ENCODE measurements around the gene CDH4.
"Not testable (repeated sequence)": the region's sequence is repeated elsewhere in the genome, so short reads cannot be mapped to it uniquely, and the experiment has no call there.

CDH4 gene

DNA sequence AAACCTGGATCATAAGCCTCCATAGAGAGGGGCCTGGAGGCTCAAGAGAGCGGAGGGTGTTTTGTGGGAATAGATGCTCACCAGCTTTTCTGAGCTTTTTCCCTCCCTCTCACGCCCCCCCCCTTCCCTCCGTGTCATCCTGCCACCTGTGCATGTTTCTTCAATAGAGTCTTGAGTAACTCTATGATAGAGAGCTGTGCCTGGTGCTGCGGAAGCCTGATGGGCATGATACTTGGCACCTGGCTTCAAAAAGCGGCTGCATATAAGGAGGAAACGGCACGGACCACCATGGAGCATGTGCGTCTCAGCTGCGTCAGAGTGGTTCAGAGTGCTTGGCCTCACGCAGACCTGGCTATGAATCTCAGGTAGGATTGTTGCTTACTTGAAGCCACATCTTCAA is 198.9 kb downstream of the CDH4 start:
- no peak overlapping the region for H3K4me3 ChIP-seq (replicated peaks in 1 of 2; ENCODE audit: low read depth in 2 of 2, low read length in 2 of 2)
- no peak for DNase-seq (ENCODE audit: low read depth in 2 of 2)
- TF ChIP-seq, protein P1, sequence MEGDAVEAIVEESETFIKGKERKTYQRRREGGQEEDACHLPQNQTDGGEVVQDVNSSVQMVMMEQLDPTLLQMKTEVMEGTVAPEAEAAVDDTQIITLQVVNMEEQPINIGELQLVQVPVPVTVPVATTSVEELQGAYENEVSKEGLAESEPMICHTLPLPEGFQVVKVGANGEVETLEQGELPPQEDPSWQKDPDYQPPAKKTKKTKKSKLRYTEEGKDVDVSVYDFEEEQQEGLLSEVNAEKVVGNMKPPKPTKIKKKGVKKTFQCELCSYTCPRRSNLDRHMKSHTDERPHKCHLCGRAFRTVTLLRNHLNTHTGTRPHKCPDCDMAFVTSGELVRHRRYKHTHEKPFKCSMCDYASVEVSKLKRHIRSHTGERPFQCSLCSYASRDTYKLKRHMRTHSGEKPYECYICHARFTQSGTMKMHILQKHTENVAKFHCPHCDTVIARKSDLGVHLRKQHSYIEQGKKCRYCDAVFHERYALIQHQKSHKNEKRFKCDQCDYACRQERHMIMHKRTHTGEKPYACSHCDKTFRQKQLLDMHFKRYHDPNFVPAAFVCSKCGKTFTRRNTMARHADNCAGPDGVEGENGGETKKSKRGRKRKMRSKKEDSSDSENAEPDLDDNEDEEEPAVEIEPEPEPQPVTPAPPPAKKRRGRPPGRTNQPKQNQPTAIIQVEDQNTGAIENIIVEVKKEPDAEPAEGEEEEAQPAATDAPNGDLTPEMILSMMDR (IDR thresholded peaks at IDR 0.05; ENCODE audit: low read depth, low read length) = no peak

DNA sequence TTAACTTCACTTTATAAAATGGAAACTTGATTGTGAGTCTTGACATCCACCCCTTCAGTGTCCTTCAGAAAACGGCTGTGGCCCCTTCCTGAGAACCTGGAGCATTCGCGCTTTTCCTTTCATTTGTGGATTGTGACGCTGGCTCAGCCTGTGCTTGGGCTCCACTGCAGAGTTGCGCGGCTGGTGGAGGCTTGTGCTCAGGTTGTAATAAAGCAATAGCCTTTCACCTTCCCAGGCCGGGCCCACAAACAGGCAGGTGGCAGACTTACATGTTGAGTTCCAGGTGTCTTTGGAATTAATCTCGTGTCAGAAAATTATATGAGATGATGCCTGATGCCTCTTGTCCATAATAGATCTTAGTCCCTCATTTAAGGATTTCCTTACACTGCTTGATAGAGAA is 199.9 kb downstream of the CDH4 start:
- TF ChIP-seq, protein P1 (IDR thresholded peaks at IDR 0.05; ENCODE audit: low read depth, low read length) = no peak
- H3K4me3 ChIP-seq (replicated peaks in 1 of 2; ENCODE audit: low read depth in 2 of 2, low read length in 2 of 2) = no peak overlapping the region
- DNase-seq (ENCODE audit: low read depth in 2 of 2) = no peak

DNA sequence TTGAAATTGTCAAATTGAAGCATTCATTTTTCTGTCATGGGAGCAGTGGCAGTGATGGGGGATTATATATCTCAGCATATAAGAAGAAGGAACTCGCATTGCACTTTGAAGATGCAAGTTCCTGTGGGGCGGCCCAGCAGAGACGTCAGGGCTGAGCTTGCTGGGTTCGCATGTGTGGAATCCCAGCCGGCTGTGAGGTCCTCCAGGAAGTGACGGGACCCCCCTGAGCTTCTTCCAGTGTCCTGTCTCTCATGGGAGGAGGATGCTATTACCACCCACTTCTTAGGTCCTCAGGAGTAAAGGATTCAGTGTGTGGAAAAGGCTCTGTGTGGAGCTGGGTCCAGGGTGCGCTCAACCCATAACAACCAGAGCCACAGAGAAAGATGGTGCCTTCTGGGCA is 201.2 kb downstream of the CDH4 start:
- no peak overlapping the region for H3K4me3 ChIP-seq (replicated peaks in 1 of 2; ENCODE audit: low read depth in 2 of 2, low read length in 2 of 2)
- no peak for DNase-seq (ENCODE audit: low read depth in 2 of 2)
- TF ChIP-seq, protein P1 (IDR thresholded peaks at IDR 0.05; ENCODE audit: low read depth, low read length) = no peak

DNA sequence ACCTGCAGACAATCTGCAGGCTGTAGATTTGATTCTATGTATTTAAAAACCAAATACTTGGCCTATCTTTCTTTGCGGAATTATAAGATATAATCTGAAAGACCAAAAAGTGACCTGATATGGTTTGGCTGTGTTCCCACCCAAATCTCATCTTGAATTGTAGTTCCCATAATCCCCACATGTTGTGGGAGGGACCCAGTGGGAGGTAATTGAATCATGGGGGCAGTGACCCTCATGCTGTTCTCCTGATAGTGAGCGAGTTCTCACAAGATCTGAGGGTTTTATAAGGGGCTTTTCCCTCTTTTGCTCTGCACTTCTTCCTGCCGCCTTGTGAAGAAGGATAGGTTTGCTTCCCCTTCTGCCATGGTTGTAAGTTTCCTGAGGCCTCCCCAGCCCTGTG is 201.6 kb downstream of the CDH4 start:
- H3K4me3 ChIP-seq (replicated peaks in 1 of 2; ENCODE audit: low read depth in 2 of 2, low read length in 2 of 2); DNase-seq (ENCODE audit: low read depth in 2 of 2): not testable (repeated sequence)

DNA sequence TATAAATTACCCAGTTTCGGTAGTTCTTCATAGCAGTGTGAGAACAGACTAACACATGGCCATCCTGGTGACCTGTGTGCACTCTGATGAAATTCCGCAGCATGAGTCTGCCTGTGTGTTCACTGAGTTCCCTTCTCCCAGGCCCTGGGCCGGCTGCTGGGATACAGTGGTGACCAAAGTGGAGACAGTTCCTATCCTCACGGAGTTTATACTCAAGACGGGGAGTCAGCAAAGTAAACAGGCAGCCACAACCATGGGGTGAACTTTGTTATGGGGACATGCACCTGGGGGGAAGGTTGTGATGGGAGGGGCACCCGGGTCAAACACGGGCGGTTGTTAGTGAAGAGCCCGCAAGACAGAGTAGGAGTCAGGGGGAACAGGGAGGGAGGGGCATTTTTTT is 202.0 kb downstream of the CDH4 start:
- no peak overlapping the region for H3K4me3 ChIP-seq (replicated peaks in 1 of 2; ENCODE audit: low read depth in 2 of 2, low read length in 2 of 2)
- no peak for DNase-seq (ENCODE audit: low read depth in 2 of 2)
- TF ChIP-seq, protein P1 (IDR thresholded peaks at IDR 0.05; ENCODE audit: low read depth, low read length) = no peak

DNA sequence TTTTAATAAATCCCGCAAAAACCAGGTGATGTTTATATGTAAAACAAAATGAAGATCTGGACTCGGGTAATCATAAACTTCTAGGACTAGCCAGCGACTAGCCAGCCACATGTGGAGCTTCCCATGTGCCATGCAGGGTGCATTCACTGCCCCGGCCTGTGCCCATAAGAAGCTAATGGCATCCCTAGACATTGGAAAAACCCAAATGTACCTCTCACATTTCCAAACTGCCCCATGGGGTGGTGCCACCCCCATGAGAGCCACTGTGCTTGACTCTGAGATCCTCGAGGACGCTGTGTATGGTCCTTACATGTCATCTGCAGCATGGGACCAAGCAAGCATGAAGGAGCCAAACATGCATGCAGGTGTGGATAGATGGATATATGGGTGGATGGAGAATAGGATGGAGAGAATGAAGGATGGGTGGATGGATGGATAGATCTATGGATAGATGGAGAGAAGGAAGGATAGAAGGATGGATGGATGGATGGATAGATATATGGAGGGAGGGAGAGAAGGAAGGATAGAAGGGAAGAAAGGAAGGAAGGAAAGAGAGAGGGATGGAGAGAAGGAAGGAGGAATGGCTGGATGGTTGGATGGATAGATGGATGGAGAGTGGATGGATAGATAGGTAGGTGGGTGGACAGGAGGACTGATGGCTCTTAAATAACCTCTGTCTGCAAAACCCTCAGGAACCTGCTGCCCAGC is 203.6 kb downstream of the CDH4 start:
- no peak for DNase-seq (ENCODE audit: low read depth in 2 of 2)
- no peak overlapping the region for H3K4me3 ChIP-seq (replicated peaks in 1 of 2; ENCODE audit: low read depth in 2 of 2, low read length in 2 of 2)
- TF ChIP-seq, protein P1 (IDR thresholded peaks at IDR 0.05; ENCODE audit: low read depth, low read length) = no peak

DNA sequence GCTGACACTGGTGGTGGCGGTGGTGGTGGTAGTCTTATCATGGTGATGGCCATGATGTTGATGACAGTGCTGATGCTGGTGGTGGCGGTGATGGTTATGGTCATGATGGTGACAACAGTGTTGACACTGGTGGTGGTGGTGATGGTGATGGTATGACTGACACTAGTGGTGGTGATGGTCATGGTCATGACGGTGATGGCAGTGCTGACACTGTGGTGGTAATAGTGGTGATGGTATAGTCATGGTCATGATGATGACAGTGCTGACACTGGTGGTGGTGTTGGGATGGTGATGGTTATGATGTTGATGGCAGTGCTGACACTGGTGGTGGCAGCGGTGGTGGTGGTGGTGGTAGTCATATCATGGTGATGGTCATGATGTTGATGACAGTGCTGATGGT is 205.7 kb downstream of the CDH4 start:
- no peak for DNase-seq (ENCODE audit: low read depth in 2 of 2)
- TF ChIP-seq, protein P1 (IDR thresholded peaks at IDR 0.05; ENCODE audit: low read depth, low read length) = no peak

More for the DNA sequence above, 205.7 kb downstream of the CDH4 start:
- no peak overlapping the region for H3K4me3 ChIP-seq (replicated peaks in 1 of 2; ENCODE audit: low read depth in 2 of 2, low read length in 2 of 2)
